Osteocyte (in vitro differentiated cells): ENCODE results near the gene NFIC. TPM values are rescaled to one million over a fixed set of nuclear protein-coding genes. Genes with fewer than 3 reads are reported as not detected.
"Not testable (repeated sequence)": the region's sequence is repeated elsewhere in the genome, so short reads cannot be mapped to it uniquely, and the experiment has no call there.

ENCODE experiments used
- DNase-seq: peaks from one replicate; pipeline ENCODE4 v3.0.0; 2021; ENCODE audit warnings: mixed read lengths; ENCODE audit not compliant: unreplicated experiment; ENCODE audit errors: extremely low spot score
- H3K27ac Mint-ChIP-seq: one replicate; pipeline ENCODE4 v1.8.0; 2021; ENCODE audit warnings: mild to moderate bottlenecking, mixed read lengths; ENCODE audit not compliant: unreplicated experiment
- H3K27me3 Mint-ChIP-seq: one replicate; pipeline ENCODE4 v1.8.0; 2021; ENCODE audit warnings: mixed read lengths; ENCODE audit not compliant: unreplicated experiment
- H3K36me3 Mint-ChIP-seq: one replicate; pipeline ENCODE4 v1.8.0; 2021; ENCODE audit warnings: mixed read lengths; ENCODE audit not compliant: unreplicated experiment
- H3K4me1 Mint-ChIP-seq: one replicate; pipeline ENCODE4 v1.8.0; 2021; ENCODE audit warnings: mixed read lengths; ENCODE audit not compliant: unreplicated experiment
- H3K4me3 Mint-ChIP-seq: one replicate; pipeline ENCODE4 v1.8.0; 2021; ENCODE audit warnings: mild to moderate bottlenecking, moderate library complexity, mixed read lengths; ENCODE audit not compliant: unreplicated experiment
- H3K9me3 Mint-ChIP-seq: one replicate; pipeline ENCODE4 v1.8.0; 2021; ENCODE audit warnings: mixed read lengths; ENCODE audit not compliant: unreplicated experiment
- CTCF ChIP-seq: fragments of 200-600 bp; sonication (generic); IDR thresholded peaks from 2 replicates; pipeline ENCODE4 v1.5.0; 2021; ENCODE audit warnings: antibody characterized with exemption, mild to moderate bottlenecking, moderate library complexity
- total RNA-seq: library from RNA; stranded (reverse); gene quantifications from 2 replicates; pipeline ENCODE4 v1.2.1, GENCODE V29; 2021

NFIC gene
- total RNA-seq, 1 donor from 2014 or later: 63.8 TPM

GRCh38 chr19:3372413-3372812 lies 6.0 kb downstream of the NFIC start:
- H3K27ac Mint-ChIP-seq: no peak overlapping the region
- no peaks in the 10 kb centered on the region for H3K36me3 Mint-ChIP-seq
- TF ChIP-seq CTCF: no peak
- no peak for DNase-seq
- H3K4me3 Mint-ChIP-seq: no peak overlapping the region
- peaks cover 54% of the 10 kb centered on the region for H3K4me1 Mint-ChIP-seq
- H3K27me3 Mint-ChIP-seq: no peaks in the 10 kb centered on the region
- H3K9me3 Mint-ChIP-seq: no peaks in the 10 kb centered on the region

GRCh38 chr19:3373971-3374368 lies 7.6 kb downstream of the NFIC start:
- H3K27ac Mint-ChIP-seq: peak overlapping the region; percentile 68
- H3K4me3 Mint-ChIP-seq: no peak overlapping the region
- no peak for TF ChIP-seq CTCF
- no peaks in the 10 kb centered on the region for H3K27me3 Mint-ChIP-seq
- H3K36me3 Mint-ChIP-seq: no peaks in the 10 kb centered on the region
- no peak for DNase-seq
- peaks cover 39% of the 10 kb centered on the region for H3K4me1 Mint-ChIP-seq
- no peaks in the 10 kb centered on the region for H3K9me3 Mint-ChIP-seq

- no peak for TF ChIP-seq CTCF
- no peaks in the 10 kb centered on the region for H3K9me3 Mint-ChIP-seq
- peak overlapping the region; percentile 68 for H3K27ac Mint-ChIP-seq
- no peak overlapping the region for H3K4me3 Mint-ChIP-seq
- H3K4me1 Mint-ChIP-seq: peaks cover 36% of the 10 kb centered on the region
- H3K27me3 Mint-ChIP-seq: no peaks in the 10 kb centered on the region
- H3K36me3 Mint-ChIP-seq: no peaks in the 10 kb centered on the region
- DNase-seq: no peak
These were observed 8.2 kb downstream of the NFIC start for GRCh38 chr19:3374369-3375112.

- peaks cover 28% of the 10 kb centered on the region for H3K4me1 Mint-ChIP-seq
- H3K9me3 Mint-ChIP-seq: no peaks in the 10 kb centered on the region
- peak overlapping the region; percentile 68 for H3K27ac Mint-ChIP-seq
- H3K36me3 Mint-ChIP-seq: no peaks in the 10 kb centered on the region
- no peak for DNase-seq
- H3K27me3 Mint-ChIP-seq: no peaks in the 10 kb centered on the region
- no peak for TF ChIP-seq CTCF
- no peak overlapping the region for H3K4me3 Mint-ChIP-seq
These were observed 9.1 kb downstream of the NFIC start for GRCh38 chr19:3375221-3376090.

- H3K36me3 Mint-ChIP-seq, DNase-seq, H3K27me3 Mint-ChIP-seq, H3K4me3 Mint-ChIP-seq, H3K9me3 Mint-ChIP-seq: not testable (repeated sequence)
- Mint-ChIP-seq H3K4me1 (peaks cover 25% of the 10 kb centered on the region), H3K27ac (peak overlapping the region; percentile 68)
These were observed 9.7 kb downstream of the NFIC start for GRCh38 chr19:3376091-3376455.
